GM06990 (cell line): ENCODE measurements around the gene STX19.

ENCODE experiments used
- DNase-seq: peaks from one replicate; pipeline ENCODE4 v3.0.0-alpha.2; 2011; ENCODE audit not compliant: insufficient read length; ENCODE audit errors: extremely low read depth
- H3K27me3 ChIP-seq: replicated peaks from 2 replicates; pipeline ENCODE4 v1.6.0; 2011; ENCODE audit warnings: low read length; ENCODE audit not compliant: control insufficient read depth, insufficient read depth
- H3K36me3 ChIP-seq: 2 replicates; pipeline ENCODE4 v1.5.1; 2011; ENCODE audit warnings: low read length; ENCODE audit not compliant: control insufficient read depth, insufficient read depth
- H3K4me3 ChIP-seq: replicated peaks from 2 replicates; pipeline ENCODE4 v1.5.1; 2011; ENCODE audit warnings: low read depth, mild to moderate bottlenecking, control low read depth, low read length
- CTCF ChIP-seq: IDR thresholded peaks from 2 replicates; pipeline ENCODE4 v1.5.1; 2011; ENCODE audit warnings: low read length, control low read depth, mild to moderate bottlenecking, inconsistent platforms; ENCODE audit not compliant: insufficient read depth, poor library complexity, severe bottlenecking

Gene STX19

GRCh38 chr3:94001827-94002495 is 26.4 kb downstream of the STX19 start:
- Histone ChIP-seq H3K4me3 (no peak overlapping the region), H3K36me3 (no peaks in the 10 kb centered on the region), H3K27me3 (no peaks in the 10 kb centered on the region)
- DNase-seq = no peak
- TF ChIP-seq CTCF = no peak

GRCh38 chr3:94001191-94001590 is 27.2 kb downstream of the STX19 start:
- Histone ChIP-seq H3K36me3 (no peaks in the 10 kb centered on the region), H3K4me3 (no peak overlapping the region), H3K27me3 (no peaks in the 10 kb centered on the region)
- no peak for DNase-seq
- TF ChIP-seq CTCF = no peak

GRCh38 chr3:93994056-93994455 is 34.3 kb downstream of the STX19 start:
- no peaks in the 10 kb centered on the region for H3K27me3 ChIP-seq
- no peaks in the 10 kb centered on the region for H3K36me3 ChIP-seq
- no peak for DNase-seq
- no peak overlapping the region for H3K4me3 ChIP-seq
- TF ChIP-seq CTCF = no peak

- DNase-seq = no peak
- Histone ChIP-seq H3K36me3 (no peaks in the 10 kb centered on the region), H3K27me3 (no peaks in the 10 kb centered on the region), H3K4me3 (no peak overlapping the region)
- no peak for TF ChIP-seq CTCF
Observed at GRCh38 chr3:93992207-93992606, 36.2 kb downstream of the STX19 start.

GRCh38 chr3:93991631-93992030 is 36.8 kb downstream of the STX19 start:
- Histone ChIP-seq H3K36me3 (no peaks in the 10 kb centered on the region), H3K4me3 (no peak overlapping the region), H3K27me3 (no peaks in the 10 kb centered on the region)
- no peak for TF ChIP-seq CTCF
- no peak for DNase-seq

- no peak for DNase-seq
- no peak overlapping the region for H3K4me3 ChIP-seq
- no peak for TF ChIP-seq CTCF
- no peaks in the 10 kb centered on the region for H3K36me3 ChIP-seq
- H3K27me3 ChIP-seq = no peaks in the 10 kb centered on the region
Observed at GRCh38 chr3:93989241-93989640, 39.2 kb downstream of the STX19 start.
